Adrenal gland (tissue), 5 donors: Measurements from ENCODE around the gene TRAK1.

ENCODE experiments used
- POLR2A ChIP-seq, 2 donors: fragments of 450-650 bp; IDR thresholded peaks; one replicate each; pipeline ENCODE4 v1.6.1; 2017; ENCODE audit warnings: antibody characterized with exemption in 2 of 2, mild to moderate bottlenecking in 2 of 2, moderate library complexity in 1 of 2
- TF ChIP-seq, protein P1 (sequence below), 6 experiments: fragments of 450-650 bp in 4 of 6; fragments of 200-600 bp in 2 of 6; sonication (generic) in 1 of 6; IDR thresholded peaks; 1 replicate in 5 of 6; 2 replicates in 1 of 6; pipeline versions ENCODE4 v1.5.1 to v1.8.0; 2016 to 2021; ENCODE audit warnings: antibody characterized with exemption in 6 of 6, mild to moderate bottlenecking in 2 of 6, moderate library complexity in 1 of 6
- donor health status: DM: no; HTN: no; CAD: no.

DNA sequence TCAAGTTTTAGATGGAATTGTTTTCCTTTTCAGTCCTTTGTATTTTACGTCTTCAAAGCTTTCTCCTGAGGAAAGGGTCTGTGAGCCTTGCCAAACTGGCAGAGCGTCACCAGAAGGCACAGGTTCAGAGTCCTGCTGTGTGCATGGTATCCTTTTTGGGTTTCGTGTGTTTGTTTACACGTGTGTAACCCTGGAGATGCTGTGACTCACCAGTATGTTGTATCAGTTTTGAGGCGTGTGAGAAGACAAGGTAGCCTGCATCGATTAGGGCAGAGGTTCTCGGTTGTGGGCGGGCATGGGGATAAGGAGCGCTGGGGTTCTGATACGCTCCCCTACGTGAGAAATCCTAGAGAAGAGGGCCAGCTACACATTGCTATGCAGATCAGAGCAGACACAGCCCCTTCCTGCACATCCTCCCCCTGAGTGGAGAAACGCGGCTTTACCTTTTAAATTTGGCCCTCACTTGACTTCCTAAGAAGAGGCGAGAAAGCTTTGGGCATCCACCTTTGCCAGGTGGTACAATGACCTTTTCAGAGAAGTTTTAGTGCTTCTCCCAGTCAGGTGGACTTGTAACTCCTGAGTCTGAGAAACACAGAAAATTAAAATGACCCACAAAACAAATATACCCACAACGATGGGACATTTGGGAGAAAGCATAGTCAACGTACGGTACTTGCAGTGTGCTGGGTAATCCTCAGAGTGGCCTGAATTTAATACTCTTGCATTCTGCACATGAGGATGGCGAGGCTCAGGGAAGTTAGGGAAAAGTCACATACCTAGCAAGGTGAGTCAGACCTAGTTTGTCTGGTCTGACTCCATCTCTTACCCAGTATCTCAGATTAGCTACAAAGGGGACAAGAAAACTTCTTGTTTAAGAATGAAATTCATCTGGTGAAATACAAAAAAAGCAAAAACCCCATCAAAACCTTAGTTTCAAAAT is 38.1 kb downstream of the TRAK1 start:
- TF ChIP-seq, protein P1, sequence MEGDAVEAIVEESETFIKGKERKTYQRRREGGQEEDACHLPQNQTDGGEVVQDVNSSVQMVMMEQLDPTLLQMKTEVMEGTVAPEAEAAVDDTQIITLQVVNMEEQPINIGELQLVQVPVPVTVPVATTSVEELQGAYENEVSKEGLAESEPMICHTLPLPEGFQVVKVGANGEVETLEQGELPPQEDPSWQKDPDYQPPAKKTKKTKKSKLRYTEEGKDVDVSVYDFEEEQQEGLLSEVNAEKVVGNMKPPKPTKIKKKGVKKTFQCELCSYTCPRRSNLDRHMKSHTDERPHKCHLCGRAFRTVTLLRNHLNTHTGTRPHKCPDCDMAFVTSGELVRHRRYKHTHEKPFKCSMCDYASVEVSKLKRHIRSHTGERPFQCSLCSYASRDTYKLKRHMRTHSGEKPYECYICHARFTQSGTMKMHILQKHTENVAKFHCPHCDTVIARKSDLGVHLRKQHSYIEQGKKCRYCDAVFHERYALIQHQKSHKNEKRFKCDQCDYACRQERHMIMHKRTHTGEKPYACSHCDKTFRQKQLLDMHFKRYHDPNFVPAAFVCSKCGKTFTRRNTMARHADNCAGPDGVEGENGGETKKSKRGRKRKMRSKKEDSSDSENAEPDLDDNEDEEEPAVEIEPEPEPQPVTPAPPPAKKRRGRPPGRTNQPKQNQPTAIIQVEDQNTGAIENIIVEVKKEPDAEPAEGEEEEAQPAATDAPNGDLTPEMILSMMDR (IDR thresholded peaks at IDR 0.05): no peak
- no peak for TF ChIP-seq POLR2A (IDR thresholded peaks at IDR 0.05)
